GM10248 (cell line): ENCODE measurements around the gene AIFM3.
"Not testable (repeated sequence)": the region's sequence is repeated elsewhere in the genome, so short reads cannot be mapped to it uniquely, and the experiment has no call there.

Source experiments
- CTCF ChIA-PET: fragments of 300-600 bp; sonication (Branson Sonifier 250); formaldehyde crosslinking; extraction: SDS; loops from one replicate; lab custom pipeline; 2021; ENCODE audit warnings: antibody characterized with exemption; lab: Yijun Ruan, JAX
- POLR2A ChIA-PET: fragments of 350-650 bp; sonication (Branson Sonifier 250); formaldehyde crosslinking; extraction: SDS; loops from one replicate; lab custom pipeline; 2020; ENCODE audit warnings: antibody characterized with exemption; lab: Yijun Ruan, JAX
- DNase-seq: peaks from one replicate; pipeline ENCODE4 v3.0.0; 2012; ENCODE audit errors: extremely low spot score
- CTCF ChIP-seq: IDR thresholded peaks from 2 replicates; pipeline ENCODE4 v1.5.1; 2012; ENCODE audit warnings: mild to moderate bottlenecking, low read depth; ENCODE audit errors: extremely low read depth, missing control alignments, control extremely low read depth

Gene AIFM3

DNA sequence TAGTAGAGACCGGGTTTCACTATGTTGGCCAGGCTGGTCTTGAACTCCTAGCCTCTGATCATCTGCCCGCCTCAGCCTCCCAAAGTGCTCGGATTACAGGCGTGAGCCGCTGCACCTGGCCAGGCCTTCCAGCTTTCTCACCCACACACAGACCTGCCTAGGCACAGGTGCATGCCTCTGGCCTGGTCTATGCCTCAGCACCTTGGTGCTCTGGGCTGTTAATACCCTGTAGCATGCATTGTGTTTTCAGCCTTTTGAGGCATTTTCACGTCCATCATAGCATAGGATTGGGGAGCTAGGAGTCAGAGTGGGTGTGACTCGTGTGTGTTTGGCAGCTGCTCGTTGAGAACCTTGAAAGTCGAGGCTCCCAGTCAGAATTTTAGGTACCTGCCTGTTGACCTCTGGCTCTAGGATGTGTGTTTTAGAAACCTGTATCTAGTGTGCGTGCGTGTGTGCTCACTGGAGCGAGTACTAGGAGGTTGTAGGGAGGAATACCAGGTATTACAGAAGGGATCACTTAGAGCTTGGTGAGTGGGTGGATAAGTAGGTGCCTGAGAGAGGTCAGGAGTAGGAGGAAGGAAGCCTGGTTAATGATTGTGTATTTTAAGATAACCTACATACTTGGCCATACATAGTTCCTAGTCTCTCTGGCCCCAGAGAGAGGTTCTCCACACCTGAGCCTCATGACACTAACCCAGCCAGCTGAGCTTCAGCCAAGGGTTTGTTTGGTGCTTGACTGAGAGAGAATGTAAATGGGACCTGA, 29.8 kb upstream of the AIFM3 start:
- no peak for DNase-seq
- no peak for TF ChIP-seq CTCF
- POLR2A ChIA-PET = no interaction called here
- CTCF ChIA-PET = interaction anchor here (0.7 to 2.2 kb wide), 6 partner anchors 11 to 65 kb away, joined by 3 to 8 read pairs (median 3); partner anchors contain the start of gene CRKL

GRCh38 chr22:20937794-20938671, 29.0 kb upstream of the AIFM3 start:
- no peak for DNase-seq
- ChIA-PET CTCF (interaction anchor here (0.7 to 2.2 kb wide), 4 partner anchors 12 to 66 kb away, joined by 3 to 7 read pairs (median 3); partner anchors contain the start of gene CRKL), POLR2A (no interaction called here)
- no peak for TF ChIP-seq CTCF

GRCh38 chr22:20939457-20940185, 27.4 kb upstream of the AIFM3 start:
- ChIA-PET POLR2A (interaction anchor here (0.6 kb wide), 1 partner anchor 15 kb away, joined by 3 read pairs; no protein-coding TSS in a partner anchor), CTCF (interaction anchor here (0.9 to 1.0 kb wide), 2 partner anchors 13 to 22 kb away, joined by 4 read pairs; no protein-coding TSS in a partner anchor)
- not testable (repeated sequence) for DNase-seq

GRCh38 chr22:20940186-20940651, 26.8 kb upstream of the AIFM3 start:
- ChIA-PET CTCF (interaction anchor here (0.9 to 1.0 kb wide), 2 partner anchors 12 to 21 kb away, joined by 4 read pairs; no protein-coding TSS in a partner anchor), POLR2A (interaction anchor here (0.6 kb wide), 1 partner anchor 15 kb away, joined by 3 read pairs; no protein-coding TSS in a partner anchor)
- TF ChIP-seq CTCF = no peak
- no peak for DNase-seq

DNA sequence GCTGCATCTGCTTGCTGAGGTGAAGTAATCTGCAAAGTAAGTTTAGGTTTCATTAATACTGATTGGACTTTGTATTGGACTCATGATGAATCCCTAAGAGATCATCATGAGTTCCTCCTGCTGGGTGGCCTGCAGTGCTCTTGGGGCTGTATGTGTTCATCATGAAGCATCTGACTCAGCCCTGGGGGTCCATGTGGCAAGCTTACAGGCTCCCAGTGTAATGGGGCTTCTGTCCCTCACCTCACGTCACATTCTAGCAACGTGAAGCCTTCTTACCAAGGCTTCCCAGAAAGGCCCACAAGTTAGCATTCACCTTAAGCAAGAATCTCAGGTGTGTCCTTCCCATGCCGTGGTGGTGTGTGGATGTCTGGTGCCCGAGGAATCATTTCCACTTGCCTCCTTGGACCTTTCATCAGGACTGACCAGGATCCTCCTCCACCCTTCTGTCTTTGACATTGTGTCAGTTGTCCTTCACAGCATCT, 26.1 kb upstream of the AIFM3 start:
- CTCF ChIA-PET = interaction anchor here (1.4 to 1.5 kb wide), 2 partner anchors 14 to 41 kb away, joined by 3 read pairs; partner anchors contain the start of gene LZTR1
- DNase-seq = no peak
- no peak for TF ChIP-seq CTCF
- POLR2A ChIA-PET = no interaction called here

DNA sequence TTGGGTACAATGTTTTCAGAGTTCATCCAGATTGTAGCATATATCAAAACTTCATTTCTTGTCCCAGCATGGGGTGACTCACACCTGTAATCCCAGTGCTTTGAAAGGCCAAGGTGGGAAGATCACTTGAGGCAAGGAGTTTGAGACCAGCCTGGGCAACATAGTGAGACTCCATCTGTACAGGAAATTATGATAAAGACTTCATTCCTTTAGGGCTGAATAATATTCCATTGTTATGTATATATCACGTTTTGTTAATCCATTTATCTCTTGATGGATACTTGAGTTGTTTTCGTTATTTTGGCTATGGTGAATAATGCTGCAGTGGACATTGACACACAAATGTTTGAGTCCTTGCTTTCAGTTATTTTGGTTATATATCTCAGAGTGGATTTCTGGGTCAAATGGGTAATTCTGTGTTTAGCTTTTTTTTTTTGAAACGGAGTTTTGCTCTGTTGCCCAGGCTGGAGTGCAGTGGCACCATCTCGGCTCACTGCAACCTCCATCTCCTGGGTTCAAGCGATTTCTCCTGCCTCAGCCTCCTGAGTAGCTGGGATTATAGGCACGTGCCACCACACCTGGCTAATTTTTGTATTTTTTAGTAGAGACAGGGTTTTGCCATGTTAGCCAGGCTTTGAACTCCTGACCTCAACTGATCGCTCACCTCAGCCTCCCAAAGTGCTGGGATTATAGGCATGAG, 24.7 kb upstream of the AIFM3 start:
- DNase-seq = not testable (repeated sequence)
- CTCF ChIA-PET = interaction anchor here (1.4 to 1.5 kb wide), 2 partner anchors 15 to 40 kb away, joined by 3 read pairs; partner anchors contain the start of gene LZTR1
- POLR2A ChIA-PET = interaction anchor here (0.7 kb wide), 1 partner anchor 12 kb away, joined by 3 read pairs; no protein-coding TSS in a partner anchor
